ENCODE measurements around the gene PRICKLE3.
A peak's percentile ranks its signal among the peaks of the same experiment; 100 is the strongest.
"Not testable (repeated sequence)": the region's sequence is repeated elsewhere in the genome, so short reads cannot be mapped to it uniquely, and the experiment has no call there.

Gene PRICKLE3

GRCh38 chrX:49179358-49179757, 6.8 kb downstream of the PRICKLE3 start:
- DNase-seq (ENCODE audit: low read depth) = no peak

GRCh38 chrX:49178537-49178936, 7.6 kb downstream of the PRICKLE3 start:
- no peak for DNase-seq (ENCODE audit: low read depth)

GRCh38 chrX:49177873-49178480, 8.2 kb downstream of the PRICKLE3 start:
- no peak for DNase-seq (ENCODE audit: low read depth)

GRCh38 chrX:49177338-49177833, 8.8 kb downstream of the PRICKLE3 start:
- no peak for DNase-seq (ENCODE audit: low read depth)

GRCh38 chrX:49176421-49177326, 9.5 kb downstream of the PRICKLE3 start:
- DNase-seq (ENCODE audit: low read depth) = no peak

- DNase-seq (ENCODE audit: low read depth) = no peak
These were observed 10.5 kb downstream of the PRICKLE3 start for GRCh38 chrX:49175435-49176274.

- no peak for DNase-seq (ENCODE audit: low read depth)
These were observed 11.4 kb downstream of the PRICKLE3 start for GRCh38 chrX:49174723-49175122.

GRCh38 chrX:49173544-49173943, 12.6 kb downstream of the PRICKLE3 start:
- DNase-seq (ENCODE audit: low read depth) = not testable (repeated sequence)

GRCh38 chrX:49172280-49172780, 13.8 kb downstream of the PRICKLE3 start:
- DNase-seq (ENCODE audit: low read depth) = peak; percentile 44

GRCh38 chrX:49171752-49172279, 14.4 kb downstream of the PRICKLE3 start, which contains the start of gene PLP2:
PLP2 (plus strand) TSS chrX:49171898; CDS start chrX:49172001, 103 bp downstream.
- peak; percentile 67 for DNase-seq (ENCODE audit: low read depth)

GRCh38 chrX:49167740-49168108, 18.4 kb downstream of the PRICKLE3 start:
- DNase-seq (ENCODE audit: low read depth) = no peak

- peak; percentile 45 for DNase-seq (ENCODE audit: low read depth)
These were observed 19.0 kb downstream of the PRICKLE3 start for GRCh38 chrX:49166914-49167739.

- DNase-seq (ENCODE audit: low read depth) = peak; percentile 53
These were observed 20.0 kb downstream of the PRICKLE3 start for GRCh38 chrX:49165901-49166881.

GRCh38 chrX:49164589-49165360, 21.4 kb downstream of the PRICKLE3 start:
- no peak for DNase-seq (ENCODE audit: low read depth)

- DNase-seq (ENCODE audit: low read depth) = peak; percentile 70
These were observed 22.4 kb downstream of the PRICKLE3 start for GRCh38 chrX:49163555-49164419.

GRCh38 chrX:49162620-49163019, 23.6 kb downstream of the PRICKLE3 start, which contains the start of gene MAGIX:
MAGIX (plus strand) TSS chrX:49162758; CDS start chrX:49162890, 132 bp downstream.
- DNase-seq (ENCODE audit: low read depth) = no peak

GRCh38 chrX:49161632-49162031, 24.5 kb downstream of the PRICKLE3 start:
- no peak for DNase-seq (ENCODE audit: low read depth)

GRCh38 chrX:49160908-49161307, 25.3 kb downstream of the PRICKLE3 start:
- DNase-seq (ENCODE audit: low read depth) = no peak

Measured in activated T-cell treated with anti-CD3 and anti-CD28 coated beads for 1 hour (primary cell).